ENCODE measurements around the gene TIMP3.
A peak's percentile ranks its signal among the peaks of the same experiment; 100 is the strongest.

The TIMP3 gene

GRCh38 chr22:32786027-32786418, 15.5 kb upstream of the TIMP3 start:
- DNase-seq (ENCODE audit: low read depth): no peak

DNA sequence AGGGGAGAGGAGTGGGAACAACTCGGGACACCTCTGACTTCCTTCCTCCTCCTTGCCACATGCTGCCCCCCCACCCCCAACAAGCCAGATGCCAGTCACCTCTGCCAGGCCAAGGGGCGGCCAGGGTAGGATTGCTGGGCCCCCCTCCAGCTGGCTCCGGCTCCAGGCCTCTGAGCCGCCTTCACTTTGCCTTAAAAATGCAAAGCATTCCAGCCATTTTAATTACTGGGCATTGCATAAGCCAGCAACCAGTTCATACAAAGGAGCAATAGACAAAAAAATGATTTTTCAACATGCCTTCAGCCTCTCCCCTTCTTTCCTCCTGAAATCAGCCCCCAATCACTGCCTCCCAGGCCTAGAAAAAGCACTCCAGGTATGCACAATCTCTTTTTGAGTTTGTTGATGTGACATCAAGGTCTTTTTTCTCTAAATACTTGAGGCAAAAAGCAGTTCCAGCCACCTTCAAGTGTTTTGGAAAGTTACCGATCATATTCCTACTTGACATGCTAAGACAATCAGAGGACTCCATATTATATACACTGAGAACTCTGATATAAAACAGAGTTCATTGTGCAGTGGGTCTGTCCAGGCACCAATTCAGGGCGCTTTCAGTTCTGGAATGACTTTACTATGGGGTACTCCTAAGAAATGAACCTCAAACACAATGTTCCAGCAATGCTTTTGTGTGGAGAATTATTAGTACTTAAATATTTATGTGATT, 12.4 kb upstream of the TIMP3 start:
- peak; percentile 49 for DNase-seq (ENCODE audit: low read depth)

GRCh38 chr22:32789797-32790620, 11.5 kb upstream of the TIMP3 start:
- DNase-seq (ENCODE audit: low read depth): no peak

DNA sequence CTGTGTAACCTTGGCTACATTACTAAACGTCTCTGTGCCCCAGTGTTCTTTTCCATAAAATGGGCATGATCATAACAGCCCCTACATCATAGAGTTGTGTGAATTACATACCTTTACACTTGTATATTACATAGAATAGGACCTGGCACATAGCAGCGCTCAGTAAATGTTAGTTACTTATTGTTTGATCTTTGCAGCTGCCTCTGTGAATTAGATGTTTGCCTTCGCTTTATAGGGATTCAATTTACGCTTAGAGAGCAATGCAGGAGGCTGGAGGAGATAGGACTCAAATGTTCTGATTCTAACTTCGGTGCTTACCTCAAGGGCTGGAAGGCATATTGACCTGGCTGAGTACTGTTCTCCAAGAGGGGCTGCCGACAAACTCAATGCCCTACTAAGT, 10.4 kb upstream of the TIMP3 start:
- DNase-seq (ENCODE audit: low read depth): no peak

DNA sequence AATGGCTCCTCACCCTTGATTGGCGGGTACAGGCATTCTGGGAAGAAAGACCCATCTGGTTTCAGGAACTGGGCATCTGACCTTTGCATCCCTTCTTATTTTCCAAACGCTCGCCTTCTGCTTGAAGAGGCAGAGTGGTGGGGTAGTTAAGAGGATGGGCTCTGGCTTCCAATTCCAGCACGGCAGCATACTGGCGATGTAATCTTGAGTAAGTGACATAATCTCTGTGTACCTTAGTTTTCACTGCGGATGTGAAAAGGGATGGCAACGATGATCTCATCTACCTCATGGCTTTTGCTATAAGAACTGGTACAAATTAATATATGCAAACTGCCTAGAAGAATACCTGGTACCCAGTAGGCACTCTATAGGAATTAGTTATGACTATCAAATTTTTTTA, 10.0 kb upstream of the TIMP3 start:
- no peak for DNase-seq (ENCODE audit: low read depth)

- no peak for DNase-seq (ENCODE audit: low read depth)
Measured at GRCh38 chr22:32793589-32793988, 7.9 kb upstream of the TIMP3 start.

GRCh38 chr22:32794449-32795213, 6.9 kb upstream of the TIMP3 start:
- DNase-seq (ENCODE audit: low read depth): no peak

DNA sequence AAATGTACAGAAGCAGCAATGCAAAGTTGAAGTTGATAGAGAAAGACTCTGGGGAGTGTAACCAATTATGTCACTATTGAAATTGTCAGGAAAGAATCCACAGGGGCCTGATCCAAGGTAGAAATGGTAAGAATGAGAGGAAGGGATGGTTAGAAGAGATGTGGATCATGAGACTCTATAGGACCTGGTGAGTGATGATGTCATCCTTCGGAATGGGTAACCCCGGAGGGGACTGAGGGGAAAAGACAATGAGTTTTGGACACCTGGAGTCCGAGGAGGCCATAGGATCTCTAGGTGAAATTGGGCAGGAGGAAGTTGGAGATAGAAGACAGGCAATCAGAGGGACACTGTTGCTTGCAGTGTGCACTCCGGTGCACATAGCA, 6.3 kb upstream of the TIMP3 start:
- DNase-seq (ENCODE audit: low read depth): no peak

DNA sequence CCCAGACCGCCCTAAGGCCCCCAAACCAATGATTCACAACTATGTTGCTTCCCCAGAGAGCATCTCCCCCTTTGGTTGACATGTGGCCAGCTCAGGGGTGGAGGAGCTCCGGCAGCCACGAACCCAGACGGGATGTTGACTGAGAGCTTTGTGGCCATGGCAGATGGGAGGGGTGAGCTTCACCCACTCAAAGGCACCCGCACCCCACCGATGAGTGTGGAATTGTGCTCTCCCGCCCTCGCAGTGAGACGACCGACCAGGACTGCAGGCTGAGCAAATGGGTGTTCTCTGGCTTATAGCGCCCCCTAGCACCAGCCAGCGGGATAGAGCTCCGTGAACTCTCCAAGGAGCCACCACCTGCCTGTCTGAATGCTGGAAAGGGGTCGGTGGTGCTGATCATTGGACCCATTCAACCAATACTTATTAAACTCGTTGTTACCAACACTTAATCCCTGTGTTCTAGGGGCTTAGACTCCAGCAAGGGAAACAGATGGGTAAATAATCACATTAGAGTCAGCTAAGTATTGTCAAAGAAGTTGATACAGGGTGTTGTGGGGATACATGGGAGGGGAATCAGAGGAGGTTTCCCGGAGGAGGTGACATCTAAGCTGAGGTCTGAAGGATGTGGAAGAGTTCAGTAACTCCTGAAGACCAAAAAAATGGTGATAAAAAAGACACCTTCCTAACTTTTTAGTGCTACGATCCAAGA, 4.5 kb upstream of the TIMP3 start:
- DNase-seq (ENCODE audit: low read depth): peak; percentile 69

GRCh38 chr22:32799496-32799895, 2.0 kb upstream of the TIMP3 start:
- DNase-seq (ENCODE audit: low read depth): no peak

DNA sequence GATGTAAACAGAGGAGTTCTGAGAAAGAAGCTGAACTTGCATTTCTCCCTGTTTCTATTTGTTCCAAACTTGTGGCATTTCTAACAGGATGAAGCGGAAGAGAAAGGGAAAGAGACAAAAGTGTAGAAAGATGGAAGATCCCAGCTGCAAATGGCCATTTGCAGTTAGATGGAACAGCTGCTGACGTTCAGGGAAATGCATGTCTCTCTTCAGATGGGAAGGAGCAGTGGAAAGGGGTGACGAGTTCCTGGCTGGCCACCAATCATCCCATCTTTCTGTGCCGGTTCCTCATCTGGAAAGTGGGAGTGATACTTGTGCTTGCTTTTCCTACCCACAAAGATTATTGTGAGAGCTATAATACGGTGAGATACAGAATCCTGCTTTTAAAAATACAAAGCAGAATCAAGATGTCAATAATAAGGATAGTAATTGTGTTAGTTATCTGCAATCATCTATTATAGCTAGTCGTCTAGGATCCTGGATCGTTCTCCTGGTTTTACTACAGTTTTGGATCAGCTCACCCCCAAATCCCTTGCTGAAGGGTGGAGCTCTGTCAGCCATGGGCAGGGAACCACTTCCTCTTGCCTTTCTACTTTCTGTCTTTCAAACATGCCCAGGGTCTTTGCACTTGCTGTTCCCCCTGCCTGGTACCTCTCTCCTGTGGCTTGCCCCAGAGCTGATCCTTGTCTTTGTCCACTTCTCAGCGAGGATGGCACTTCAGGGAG, 1.2 kb upstream of the TIMP3 start:
- no peak for DNase-seq (ENCODE audit: low read depth)

- no peak for DNase-seq (ENCODE audit: low read depth)
Measured at GRCh38 chr22:32800994-32801536, 440 bp upstream of the TIMP3 start.

DNA sequence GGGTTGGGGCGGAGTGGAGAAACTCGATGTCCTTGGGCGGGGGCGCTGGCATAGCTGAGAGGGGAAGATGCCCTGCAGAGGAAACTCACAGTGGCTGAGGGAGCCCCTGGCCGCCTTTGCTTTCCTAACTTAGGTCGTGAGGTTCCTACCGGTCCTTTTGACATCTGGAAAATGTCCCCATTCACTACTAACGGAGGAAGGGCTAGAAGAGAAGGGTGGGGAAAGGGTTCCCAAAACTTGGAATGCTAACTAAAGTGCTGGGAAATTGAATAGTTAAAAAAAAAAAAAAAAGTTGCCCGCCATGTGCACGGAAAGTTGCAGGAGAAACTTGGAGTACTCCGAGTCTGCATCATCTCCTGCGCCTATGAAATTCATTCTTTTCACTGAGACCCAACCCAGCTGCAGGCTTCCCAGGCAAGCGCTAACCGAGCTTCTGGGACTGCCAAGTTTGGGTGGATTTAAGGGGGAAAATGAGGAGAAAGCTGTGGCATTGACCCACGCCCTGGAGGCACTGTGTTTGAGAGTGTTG, 796 bp downstream of the TIMP3 start:
- DNase-seq (ENCODE audit: low read depth): no peak

- DNase-seq (ENCODE audit: low read depth): peak; percentile 35
Measured at GRCh38 chr22:32803020-32803737, 1.7 kb downstream of the TIMP3 start.

GRCh38 chr22:32803738-32804435, 2.4 kb downstream of the TIMP3 start:
- no peak for DNase-seq (ENCODE audit: low read depth)

- no peak for DNase-seq (ENCODE audit: low read depth)
Measured at GRCh38 chr22:32804531-32805360, 3.2 kb downstream of the TIMP3 start.

- no peak for DNase-seq (ENCODE audit: low read depth)
Measured at GRCh38 chr22:32805361-32805881, 3.9 kb downstream of the TIMP3 start.

- no peak for DNase-seq (ENCODE audit: low read depth)
Measured at GRCh38 chr22:32806296-32806695, 4.8 kb downstream of the TIMP3 start.

All from GM04504 (cell line).